Smooth muscle cell of the brain vasculature (primary cell): ENCODE data around the gene FIGNL2.

Experiments used
- DNase-seq: peaks from one replicate; pipeline ENCODE4 v3.0.0-alpha.2; 2012; ENCODE audit warnings: low read depth, low spot score

The FIGNL2 gene

DNA sequence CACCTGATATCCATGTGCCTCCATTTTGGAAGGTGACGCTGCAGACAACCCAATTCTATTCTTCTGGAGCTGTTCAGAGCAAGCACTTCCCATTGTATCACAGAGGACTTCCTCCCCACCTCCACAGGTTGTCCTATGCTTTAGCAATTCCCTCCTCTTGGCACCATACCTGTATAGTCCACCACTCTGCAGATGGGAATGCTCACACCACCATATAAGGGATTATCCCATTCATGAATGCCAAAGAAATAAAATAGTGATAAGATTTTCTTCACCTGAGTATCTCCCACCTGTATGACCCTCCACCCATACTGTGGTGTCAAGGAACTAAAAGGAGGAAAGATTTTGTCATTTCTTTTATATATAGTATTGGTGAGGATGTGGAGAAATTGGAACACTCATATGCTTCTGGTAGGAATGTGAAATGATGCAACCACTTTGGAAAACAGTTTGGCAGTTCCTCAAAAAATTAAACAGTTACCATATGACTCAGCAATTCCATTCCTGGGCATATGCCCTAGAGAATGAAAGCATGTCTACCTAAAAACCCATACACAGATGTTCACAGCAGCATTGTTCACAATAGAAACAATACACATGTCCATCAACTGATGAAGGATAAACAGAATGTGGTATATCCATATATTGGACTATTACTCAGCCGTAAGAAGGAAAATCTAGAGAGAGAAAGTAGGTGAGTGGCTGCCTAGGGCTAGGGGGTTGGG is 75.2 kb downstream of the FIGNL2 start:
- DNase-seq, result no peak

DNA sequence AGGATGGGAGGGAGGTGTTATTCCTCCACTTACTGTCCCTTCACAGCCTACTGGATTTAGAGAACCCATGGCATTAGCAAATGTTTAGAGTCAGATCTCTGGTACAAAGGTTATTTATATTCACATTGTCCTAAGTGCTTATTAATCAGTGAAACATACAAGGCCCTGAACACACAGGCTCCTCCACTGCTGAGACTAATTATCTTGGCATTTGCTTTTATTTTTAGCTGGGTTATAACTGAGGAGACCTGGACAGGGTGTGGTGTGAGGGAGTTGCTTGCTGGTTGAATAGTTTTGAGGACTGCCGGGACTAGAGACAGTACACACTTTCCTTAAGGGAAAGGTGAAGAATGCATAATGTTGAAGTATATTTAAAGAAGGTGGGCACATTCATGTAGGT is 77.5 kb downstream of the FIGNL2 start:
- no peak for DNase-seq
